Mononuclear cell (primary cell): Measurements from ENCODE around the gene KPNA4. TPM values are rescaled to one million over a fixed set of nuclear protein-coding genes. Genes with fewer than 3 reads are reported as not detected.
"Not testable (repeated sequence)": the region's sequence is repeated elsewhere in the genome, so short reads cannot be mapped to it uniquely, and the experiment has no call there.

Experiments used
- H3K27me3 ChIP-seq: 2 replicates; pipeline ENCODE4 v1.6.0; 2011; ENCODE audit warnings: low read length, control low read depth; ENCODE audit not compliant: insufficient read depth
- H3K4me1 ChIP-seq: 2 replicates; pipeline ENCODE4 v1.5.1; 2011; ENCODE audit warnings: mild to moderate bottlenecking, low read length, control low read depth; ENCODE audit not compliant: insufficient read depth
- H3K4me3 ChIP-seq: 2 replicates; pipeline ENCODE4 v1.5.1; 2011; ENCODE audit warnings: mild to moderate bottlenecking, low read length, moderate library complexity
- H3K9me3 ChIP-seq: 2 replicates; pipeline ENCODE4 v1.5.1; 2011; ENCODE audit warnings: low read depth, mild to moderate bottlenecking, control low read depth, low read length
- total RNA-seq: library from RNA; depleted of rRNA; stranded (reverse); fragments of >200 nt; gene quantifications from one replicate; pipeline ENCODE4 v1.2.3, GENCODE V29; 2012

Gene KPNA4
- total RNA-seq, 1 donor = 32.8 TPM

DNA sequence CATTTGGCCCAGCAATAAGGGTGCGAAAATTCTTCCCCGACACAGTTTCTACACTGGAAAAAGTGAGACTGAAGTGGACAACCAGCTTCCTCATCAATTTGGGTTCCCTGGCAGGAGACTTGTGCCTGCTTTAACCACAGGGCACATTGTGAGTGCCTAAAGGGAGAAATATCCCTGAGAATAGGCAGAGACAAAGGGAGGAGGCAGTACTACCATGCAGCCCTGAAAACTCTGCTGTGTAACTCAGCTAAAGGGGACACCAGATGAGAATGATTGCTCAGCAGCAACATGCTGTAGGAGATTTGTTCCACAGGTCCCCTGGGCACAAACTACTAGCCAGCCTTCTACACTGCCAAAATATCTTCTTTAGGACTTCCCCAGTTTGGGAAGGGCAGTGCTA lies 15.6 kb upstream of the KPNA4 start:
- Histone ChIP-seq H3K4me1 (no peaks in the 10 kb centered on the region), H3K27me3 (peaks cover 5% of the 10 kb centered on the region), H3K9me3 (peaks cover 30% of the 10 kb centered on the region), H3K4me3 (no peak overlapping the region)

- no peaks in the 10 kb centered on the region for H3K4me1 ChIP-seq
- H3K27me3 ChIP-seq = peaks cover 3% of the 10 kb centered on the region
- H3K9me3 ChIP-seq = peaks cover 23% of the 10 kb centered on the region
- H3K4me3 ChIP-seq = no peak overlapping the region
Observed at GRCh38 chr3:160577556-160578195, 12.3 kb upstream of the KPNA4 start.

DNA sequence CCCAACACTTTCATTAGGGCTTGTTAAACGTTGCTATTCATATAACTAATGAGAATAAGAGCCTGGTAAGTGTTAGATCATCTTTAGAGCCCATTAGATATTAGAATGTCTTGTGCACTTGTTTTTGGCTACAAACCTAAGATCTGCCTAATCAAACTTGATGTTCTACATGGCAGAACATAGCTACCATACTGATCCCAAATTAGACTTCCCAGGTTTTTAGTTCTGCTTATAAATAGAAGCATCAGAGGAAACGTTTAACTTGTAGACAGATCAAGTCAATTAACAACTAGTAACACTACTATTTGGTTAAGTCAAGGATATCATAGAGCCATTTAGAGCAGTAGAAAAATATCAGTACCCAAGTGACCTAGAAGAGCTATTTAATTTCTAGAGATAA lies 11.7 kb upstream of the KPNA4 start:
- H3K4me3 ChIP-seq = no peak overlapping the region
- H3K9me3 ChIP-seq = peaks cover 21% of the 10 kb centered on the region
- H3K27me3 ChIP-seq = peaks cover 3% of the 10 kb centered on the region
- H3K4me1 ChIP-seq = no peaks in the 10 kb centered on the region

DNA sequence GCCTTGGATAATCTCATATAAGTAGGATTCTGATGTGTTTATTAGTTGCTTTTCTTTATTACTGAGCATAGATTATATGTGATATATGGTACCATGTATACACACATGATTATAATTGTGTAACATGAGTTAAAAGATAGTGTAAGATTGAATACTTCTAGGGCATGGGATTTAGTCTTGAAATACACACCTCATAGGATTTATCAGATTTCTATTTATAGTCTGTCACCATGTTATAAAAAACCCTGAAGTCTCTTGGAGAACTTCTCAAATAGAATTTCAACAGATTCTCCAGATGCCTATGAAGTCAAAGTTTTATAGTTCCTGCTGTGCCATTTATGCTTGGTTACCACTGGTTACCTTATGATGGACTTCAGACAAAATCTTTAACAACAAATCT lies 11.2 kb upstream of the KPNA4 start:
- H3K4me3 ChIP-seq = no peak overlapping the region
- H3K4me1 ChIP-seq = no peaks in the 10 kb centered on the region
- peaks cover 16% of the 10 kb centered on the region for H3K9me3 ChIP-seq
- peaks cover 3% of the 10 kb centered on the region for H3K27me3 ChIP-seq

DNA sequence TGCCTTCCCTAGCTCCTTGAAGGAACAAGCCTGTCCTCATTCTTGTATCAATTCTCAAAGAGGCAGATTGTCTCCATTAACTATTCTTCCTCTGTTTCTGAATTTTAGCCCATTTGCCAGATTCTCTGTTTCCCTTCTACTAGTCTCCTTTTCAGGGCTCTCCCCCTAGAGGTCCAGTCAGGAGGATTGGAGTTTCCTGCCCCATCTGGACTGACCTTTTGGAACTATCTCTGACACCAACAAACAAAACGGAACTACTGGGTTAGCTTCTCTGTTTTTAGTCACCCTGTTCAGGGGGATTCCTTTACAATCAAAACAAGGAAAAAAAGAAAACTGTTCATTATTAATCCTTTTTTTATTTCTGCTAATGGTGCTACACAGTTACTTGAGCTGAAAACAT lies 10.2 kb upstream of the KPNA4 start:
- Histone ChIP-seq H3K4me3 (no peak overlapping the region), H3K9me3 (peaks cover 7% of the 10 kb centered on the region), H3K27me3 (peaks cover 3% of the 10 kb centered on the region), H3K4me1 (no peaks in the 10 kb centered on the region)

- Histone ChIP-seq H3K9me3 (peaks cover 7% of the 10 kb centered on the region), H3K27me3 (peaks cover 3% of the 10 kb centered on the region), H3K4me1 (peaks cover 3% of the 10 kb centered on the region), H3K4me3 (no peak overlapping the region)
Observed at GRCh38 chr3:160574636-160575035, 9.3 kb upstream of the KPNA4 start.

- H3K9me3 ChIP-seq, H3K27me3 ChIP-seq: not testable (repeated sequence)
Observed at GRCh38 chr3:160573955-160574525, 8.7 kb upstream of the KPNA4 start.

DNA sequence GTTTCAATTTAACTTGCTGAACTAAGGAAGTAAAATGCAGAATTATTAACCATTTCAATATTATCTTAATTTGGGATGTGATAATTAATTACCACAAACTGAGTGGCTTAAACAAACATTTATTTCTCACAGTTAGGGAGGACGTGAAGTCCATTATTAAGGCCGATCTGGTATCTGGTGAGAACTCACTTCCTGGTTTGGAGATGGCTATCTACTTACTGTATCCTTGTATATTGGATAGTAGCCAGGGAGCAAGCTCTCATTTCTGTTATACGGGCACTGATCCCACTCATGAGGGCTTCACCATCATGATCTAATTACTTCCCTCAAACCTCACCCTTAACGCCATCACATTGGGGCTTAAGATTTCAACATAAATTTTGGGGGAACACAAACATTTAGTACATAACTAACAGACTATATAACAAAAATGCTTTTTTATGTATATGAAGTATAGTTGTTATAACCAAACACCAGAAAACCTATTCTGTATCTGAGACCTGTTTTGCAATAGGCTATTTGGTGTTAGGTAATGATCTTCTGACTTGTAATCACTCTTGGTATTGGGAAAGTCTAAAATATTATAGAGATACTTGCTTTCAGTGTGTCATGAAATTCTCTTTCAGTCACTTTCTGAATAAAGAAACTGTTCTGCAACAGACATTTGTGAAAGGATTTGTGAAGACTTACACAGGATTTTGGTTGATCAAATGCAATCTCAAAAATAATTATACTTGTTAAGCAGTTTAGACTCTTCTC lies 4.7 kb upstream of the KPNA4 start:
- Histone ChIP-seq H3K9me3 (no peaks in the 10 kb centered on the region), H3K4me1 (peaks cover 10% of the 10 kb centered on the region), H3K27me3 (no peaks in the 10 kb centered on the region), H3K4me3 (no peak overlapping the region)

More at GRCh38 chr3:160573955-160574525, 8.7 kb upstream of the KPNA4 start:
- H3K4me1 ChIP-seq, H3K4me3 ChIP-seq: not testable (repeated sequence)

DNA sequence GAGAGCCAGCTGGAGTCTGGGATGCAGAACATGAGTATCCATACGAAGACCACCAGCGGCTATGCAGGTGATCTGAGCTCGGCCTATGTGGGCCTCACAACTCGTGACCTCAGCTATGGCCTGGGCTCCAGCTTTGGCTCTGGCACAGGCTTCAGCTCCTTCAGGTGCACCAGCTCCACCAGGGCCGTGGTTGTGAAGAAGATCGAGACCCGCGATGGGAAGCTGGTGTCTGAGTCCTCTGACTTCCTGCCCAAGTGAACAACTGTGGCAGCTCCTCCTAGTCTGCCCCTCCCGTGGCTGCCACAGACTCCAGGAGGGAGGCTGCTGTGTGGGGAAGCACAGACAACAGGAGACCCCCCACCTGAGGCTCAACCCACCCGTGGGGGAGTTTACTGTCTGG lies 3.6 kb upstream of the KPNA4 start:
- Histone ChIP-seq H3K27me3 (no peaks in the 10 kb centered on the region), H3K4me1 (peaks cover 15% of the 10 kb centered on the region), H3K9me3 (no peaks in the 10 kb centered on the region), H3K4me3 (no peak overlapping the region)

- Histone ChIP-seq H3K27me3 (no peaks in the 10 kb centered on the region), H3K4me1 (peaks cover 25% of the 10 kb centered on the region), H3K4me3 (no peak overlapping the region), H3K9me3 (no peaks in the 10 kb centered on the region)
Observed at GRCh38 chr3:160567774-160568173, 2.4 kb upstream of the KPNA4 start.

- peak overlapping the region; percentile 83 for H3K4me3 ChIP-seq
Observed at GRCh38 chr3:160566499-160566898, 1.1 kb upstream of the KPNA4 start.

DNA sequence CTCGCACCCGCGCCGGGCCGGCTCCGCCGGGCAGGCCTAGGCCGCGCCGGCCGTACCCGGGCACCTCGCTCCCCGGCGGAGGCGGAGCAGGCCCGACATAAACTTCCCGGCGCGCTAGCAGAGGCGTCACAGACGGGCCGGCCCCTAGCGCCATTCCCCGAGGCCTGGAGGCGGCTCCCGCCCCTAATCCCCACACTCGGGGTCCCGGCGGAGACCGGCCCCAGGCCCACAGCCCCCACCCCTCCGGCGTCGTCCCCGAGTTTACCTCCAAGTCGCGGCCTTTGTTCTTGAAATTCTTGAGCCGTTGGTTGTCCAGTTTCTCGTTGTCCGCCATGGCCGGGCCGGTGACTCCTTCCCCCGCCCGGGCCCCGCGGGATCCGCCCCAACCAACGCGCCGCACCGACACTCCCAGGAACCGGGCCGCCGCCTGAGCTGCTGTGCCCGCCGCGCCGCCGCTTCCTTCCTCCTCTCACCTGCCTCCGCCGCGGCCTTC lies 376 bp downstream of the KPNA4 start:
- Histone ChIP-seq H3K4me3 (peak overlapping the region; percentile 83), H3K9me3 (no peaks in the 10 kb centered on the region), H3K27me3 (no peaks in the 10 kb centered on the region), H3K4me1 (peaks cover 24% of the 10 kb centered on the region)

More at GRCh38 chr3:160566499-160566898, 1.1 kb upstream of the KPNA4 start:
- H3K9me3 ChIP-seq = no peaks in the 10 kb centered on the region
- H3K4me1 ChIP-seq = peaks cover 25% of the 10 kb centered on the region
- H3K27me3 ChIP-seq = no peaks in the 10 kb centered on the region

- Histone ChIP-seq H3K4me3 (peak overlapping the region; percentile 83), H3K9me3 (no peaks in the 10 kb centered on the region), H3K27me3 (no peaks in the 10 kb centered on the region), H3K4me1 (peaks cover 22% of the 10 kb centered on the region)
Observed at GRCh38 chr3:160564258-160564911, 986 bp downstream of the KPNA4 start.

DNA sequence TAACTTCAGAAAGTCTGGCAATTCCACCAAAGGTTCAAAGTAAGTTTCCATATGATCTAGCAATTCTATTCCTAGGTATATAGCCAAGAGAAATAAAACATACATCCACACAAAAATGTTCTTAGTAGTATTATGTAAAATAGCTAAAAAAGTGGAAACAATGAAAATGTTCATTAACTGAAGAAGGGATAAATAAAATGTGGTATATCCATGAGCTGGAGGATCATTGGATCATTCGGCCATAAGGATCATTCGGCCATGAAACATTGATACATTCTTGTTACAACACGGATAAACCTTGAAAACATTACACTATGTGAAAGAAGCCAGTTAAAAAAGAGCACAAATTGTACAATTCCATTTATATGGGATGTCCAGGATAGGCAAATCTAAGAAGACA lies 2.4 kb downstream of the KPNA4 start:
- H3K27me3 ChIP-seq = no peaks in the 10 kb centered on the region
- peaks cover 22% of the 10 kb centered on the region for H3K4me1 ChIP-seq
- no peak overlapping the region for H3K4me3 ChIP-seq
- H3K9me3 ChIP-seq = no peaks in the 10 kb centered on the region

DNA sequence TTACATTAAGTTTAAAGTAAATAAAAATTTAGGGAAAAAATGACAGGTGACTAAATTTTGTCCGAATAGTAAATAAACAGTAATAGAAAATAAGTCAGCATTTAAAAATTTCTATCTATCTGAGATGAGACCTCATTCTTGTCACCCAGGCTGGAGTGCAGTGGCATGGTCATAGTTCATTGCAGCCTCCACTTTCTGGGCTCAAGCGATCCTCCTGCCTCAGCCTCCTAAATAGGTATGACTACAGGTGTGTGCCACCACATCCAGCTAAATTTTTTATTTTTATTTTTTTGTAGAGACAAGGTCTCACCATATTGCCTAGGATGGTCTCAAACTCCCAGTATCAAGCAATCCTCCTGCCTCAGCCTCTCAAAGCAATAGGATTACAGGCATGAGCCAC lies 7.8 kb downstream of the KPNA4 start:
- H3K4me3 ChIP-seq = no peak overlapping the region
- no peaks in the 10 kb centered on the region for H3K9me3 ChIP-seq
- peaks cover 9% of the 10 kb centered on the region for H3K4me1 ChIP-seq
- H3K27me3 ChIP-seq = no peaks in the 10 kb centered on the region
